Measurements from ENCODE around the gene WDR88.

DNA sequence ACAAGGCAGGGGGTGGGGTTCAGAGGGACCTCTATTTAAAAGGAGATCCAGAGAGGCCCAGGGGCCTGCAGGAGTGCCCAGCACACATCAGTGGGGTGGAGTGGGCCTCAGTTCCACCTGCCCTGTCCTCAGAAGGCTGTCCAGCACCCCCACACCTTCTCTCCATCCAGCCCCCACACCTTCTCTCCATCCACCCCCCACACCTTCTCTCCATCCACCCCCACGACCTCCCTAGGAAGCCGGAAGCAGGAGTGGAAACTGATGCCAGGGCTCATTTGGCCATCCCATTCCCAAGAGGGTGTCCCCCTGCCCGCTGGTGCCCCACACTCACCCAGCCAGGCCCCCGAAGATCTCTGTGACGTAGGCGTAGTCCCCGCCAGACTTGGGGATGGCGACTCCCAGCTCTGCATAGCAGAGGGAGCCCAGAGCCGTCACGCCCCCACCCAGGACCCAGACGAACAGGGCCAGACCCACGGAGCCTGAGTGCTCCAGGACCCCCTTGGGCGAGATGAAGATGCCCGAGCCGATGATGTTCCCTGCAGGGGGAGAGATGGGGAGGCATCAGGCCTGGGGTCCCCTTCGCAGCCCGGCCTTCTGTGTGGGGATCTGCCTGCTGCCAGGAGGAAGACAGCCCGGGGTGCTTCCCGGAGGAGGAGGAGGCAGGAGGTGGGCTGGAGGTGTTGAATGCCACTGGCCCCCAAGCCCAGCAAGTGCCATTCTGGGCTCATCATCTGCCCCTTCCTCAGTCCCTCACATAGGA is 83.7 kb downstream of the WDR88 start:
- TF ChIP-seq, protein P1, sequence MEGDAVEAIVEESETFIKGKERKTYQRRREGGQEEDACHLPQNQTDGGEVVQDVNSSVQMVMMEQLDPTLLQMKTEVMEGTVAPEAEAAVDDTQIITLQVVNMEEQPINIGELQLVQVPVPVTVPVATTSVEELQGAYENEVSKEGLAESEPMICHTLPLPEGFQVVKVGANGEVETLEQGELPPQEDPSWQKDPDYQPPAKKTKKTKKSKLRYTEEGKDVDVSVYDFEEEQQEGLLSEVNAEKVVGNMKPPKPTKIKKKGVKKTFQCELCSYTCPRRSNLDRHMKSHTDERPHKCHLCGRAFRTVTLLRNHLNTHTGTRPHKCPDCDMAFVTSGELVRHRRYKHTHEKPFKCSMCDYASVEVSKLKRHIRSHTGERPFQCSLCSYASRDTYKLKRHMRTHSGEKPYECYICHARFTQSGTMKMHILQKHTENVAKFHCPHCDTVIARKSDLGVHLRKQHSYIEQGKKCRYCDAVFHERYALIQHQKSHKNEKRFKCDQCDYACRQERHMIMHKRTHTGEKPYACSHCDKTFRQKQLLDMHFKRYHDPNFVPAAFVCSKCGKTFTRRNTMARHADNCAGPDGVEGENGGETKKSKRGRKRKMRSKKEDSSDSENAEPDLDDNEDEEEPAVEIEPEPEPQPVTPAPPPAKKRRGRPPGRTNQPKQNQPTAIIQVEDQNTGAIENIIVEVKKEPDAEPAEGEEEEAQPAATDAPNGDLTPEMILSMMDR (IDR thresholded peaks at IDR 0.05), result no peak
- TF ChIP-seq POLR2A (IDR thresholded peaks at IDR 0.05), result no peak
